HG03280 (cell line): ENCODE measurements around the gene CREB5.
"Not testable (repeated sequence)": the region's sequence is repeated elsewhere in the genome, so short reads cannot be mapped to it uniquely, and the experiment has no call there.

Source experiments
- ATAC-seq: cut with Tn5 transposase; IDR thresholded peaks from one replicate; pipeline ENCODE4 v1.9.1; 2021; ENCODE audit warnings: mild to moderate bottlenecking, moderate library complexity; ENCODE audit not compliant: unreplicated experiment

The CREB5 gene

DNA sequence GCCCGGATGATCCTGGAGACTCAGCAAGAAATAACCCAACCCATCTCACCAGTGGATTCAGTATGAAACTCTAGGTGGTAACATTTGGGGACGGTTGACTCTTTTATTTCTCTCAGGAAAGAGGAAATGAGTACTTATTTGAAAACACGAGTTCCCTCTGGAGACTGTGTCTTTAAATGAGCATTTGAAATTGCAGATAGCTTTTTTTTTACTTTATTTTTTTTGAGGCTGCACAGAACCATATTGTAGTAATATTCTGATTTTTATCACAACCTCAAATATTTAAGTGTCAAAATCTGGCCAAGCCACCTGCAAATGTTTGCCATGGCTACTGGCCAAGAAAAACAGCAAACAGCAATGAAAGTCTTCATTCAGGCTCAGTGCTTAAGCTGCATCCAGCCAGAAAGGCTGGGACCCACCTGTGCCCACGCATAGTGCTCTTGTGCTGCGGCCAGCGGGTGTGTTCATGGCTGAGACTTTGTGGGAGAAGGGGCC lies 160.8 kb downstream of the CREB5 start:
- ATAC-seq, result no peak

DNA sequence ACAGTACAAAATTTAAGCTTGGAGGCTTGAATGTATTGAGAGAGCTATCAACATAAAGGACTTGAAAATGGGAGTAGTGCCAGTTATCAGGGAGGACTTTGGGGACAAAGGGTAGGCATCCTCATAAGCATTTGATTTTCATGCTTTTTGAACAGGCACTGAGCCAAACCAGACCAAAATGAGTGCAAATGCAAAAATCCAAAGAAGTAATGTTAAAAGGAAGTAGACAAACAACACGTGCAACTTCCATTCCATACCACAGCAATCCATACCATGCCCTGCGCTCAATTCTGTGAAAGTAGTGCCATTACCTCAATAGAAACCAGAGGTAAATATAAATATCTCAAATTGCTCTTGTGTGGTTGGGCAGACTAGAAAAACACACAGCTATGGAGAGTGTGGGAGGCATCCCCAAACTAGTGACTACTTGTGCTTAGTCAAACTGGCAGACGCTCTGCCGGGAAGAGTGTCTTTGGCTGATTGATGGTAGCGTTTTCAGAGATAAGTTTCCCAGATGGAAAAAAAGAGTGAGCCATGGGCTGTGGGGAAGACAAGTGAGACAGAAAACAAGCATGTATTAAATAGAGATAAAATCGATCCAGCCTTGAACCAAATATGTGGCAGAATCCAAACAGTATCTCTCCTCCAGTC lies 161.5 kb downstream of the CREB5 start:
- ATAC-seq, result no peak

DNA sequence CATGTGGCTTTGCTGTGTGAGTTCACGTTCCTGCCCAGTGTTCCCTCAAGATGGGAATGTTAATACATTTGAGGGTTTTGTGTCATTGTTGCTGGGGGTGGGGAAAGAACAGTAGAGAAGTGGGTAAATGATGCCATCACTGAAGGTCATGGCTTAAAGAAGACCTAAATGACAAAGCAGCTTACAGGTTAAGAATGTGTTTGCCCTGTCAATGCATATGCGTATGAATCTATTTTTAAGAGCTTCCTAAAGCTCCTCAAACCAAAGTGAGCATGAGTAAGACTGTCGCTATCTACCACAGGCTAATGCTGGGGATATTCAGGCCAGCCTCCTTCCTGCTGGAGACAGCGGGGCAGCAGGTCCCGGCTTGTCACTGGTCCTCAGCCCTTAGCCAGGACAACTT lies 162.9 kb downstream of the CREB5 start:
- ATAC-seq, result no peak

DNA sequence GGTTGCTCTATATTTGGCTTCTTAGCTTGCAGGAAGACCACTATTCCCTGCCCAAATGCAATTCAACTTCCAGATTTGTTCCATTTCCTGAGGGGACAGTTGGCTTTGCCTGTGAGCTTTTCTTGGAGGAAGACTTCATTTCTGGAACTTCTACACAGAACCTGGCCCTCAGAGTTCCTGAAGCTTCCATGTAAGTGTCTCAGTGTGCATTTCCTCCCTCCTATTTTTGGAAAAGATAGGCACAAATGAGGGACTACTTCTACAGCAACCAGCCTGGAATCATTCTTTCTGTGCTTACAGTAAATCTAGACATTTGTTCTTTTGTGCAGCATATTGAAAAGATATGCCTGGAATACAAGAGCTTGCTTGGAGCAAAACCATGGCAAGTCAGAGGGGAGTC lies 164.3 kb downstream of the CREB5 start:
- no peak for ATAC-seq

DNA sequence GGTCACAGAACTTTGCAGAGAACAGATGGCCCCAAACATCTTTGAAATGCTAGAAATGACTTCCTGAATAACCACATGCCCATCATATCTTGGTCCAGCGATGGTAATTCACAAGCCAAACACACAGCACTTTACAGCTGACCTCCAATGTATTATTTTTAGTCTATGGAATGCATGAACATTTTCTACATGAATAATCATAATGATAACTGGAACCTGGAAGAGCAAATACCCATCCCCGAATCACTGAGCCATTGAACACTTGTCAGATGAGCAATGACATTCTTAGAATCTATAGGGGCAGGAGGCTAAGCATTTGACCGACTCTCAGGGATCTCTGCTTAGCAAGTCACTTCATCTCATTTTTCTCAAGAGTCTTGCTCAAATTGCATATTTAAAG lies 167.3 kb downstream of the CREB5 start:
- no peak for ATAC-seq

DNA sequence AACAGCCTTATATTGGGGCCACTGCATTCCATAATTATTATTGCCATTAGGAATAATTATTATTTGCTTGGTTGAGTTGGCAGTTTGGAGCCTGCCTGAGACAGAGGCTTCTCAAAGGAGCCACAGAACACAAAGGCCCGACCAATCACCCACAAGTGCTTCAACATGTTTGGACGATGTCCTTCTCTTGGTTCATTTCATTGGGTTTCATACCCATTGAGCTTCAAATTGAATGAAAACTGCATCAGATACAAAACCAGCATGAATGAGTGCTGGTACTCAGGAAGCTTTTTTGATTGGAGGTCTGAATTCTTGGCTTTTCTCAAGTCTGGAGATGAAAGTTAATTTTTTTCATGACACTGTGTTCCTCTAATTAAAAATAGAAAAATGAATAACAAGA lies 168.3 kb downstream of the CREB5 start:
- ATAC-seq, result no peak

DNA sequence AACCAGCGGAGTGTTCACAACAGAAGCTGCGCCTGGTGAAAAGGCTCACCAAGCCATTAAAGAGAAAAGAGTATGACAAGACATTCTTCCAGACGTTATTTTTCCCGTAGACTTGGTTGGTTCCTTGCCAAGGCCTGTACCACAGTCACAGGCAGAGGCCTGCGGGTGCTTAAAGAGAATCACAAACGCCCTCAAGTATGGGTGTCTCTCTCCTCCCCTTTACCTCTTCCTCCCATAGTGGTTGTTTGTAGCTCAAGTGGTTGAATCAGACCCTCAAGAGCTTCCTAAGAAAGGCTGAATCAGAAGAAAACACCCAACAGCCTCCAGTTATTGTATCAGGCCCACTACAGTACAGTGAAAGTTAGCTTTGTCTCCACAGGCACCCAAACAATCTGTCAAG lies 169.0 kb downstream of the CREB5 start:
- no peak for ATAC-seq

DNA sequence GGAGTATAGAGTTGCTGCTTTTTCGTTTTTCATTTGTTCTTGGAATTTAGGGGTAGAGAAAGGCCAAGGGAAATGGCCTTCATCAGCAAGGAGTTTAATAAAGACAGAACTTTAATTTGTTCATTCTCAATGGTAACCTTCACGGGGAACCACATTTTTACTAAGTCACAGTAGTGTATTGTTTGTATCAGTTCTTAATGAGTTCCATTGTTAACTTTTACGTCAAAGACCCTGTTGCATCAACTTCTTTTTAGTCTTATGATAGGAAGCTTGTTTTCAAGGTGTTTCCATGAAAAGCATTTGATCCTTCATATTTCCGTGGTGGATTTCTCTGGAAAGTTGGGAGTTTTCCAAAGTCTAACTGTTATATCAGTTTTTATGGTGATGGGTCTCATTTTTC lies 169.9 kb downstream of the CREB5 start:
- no peak for ATAC-seq

DNA sequence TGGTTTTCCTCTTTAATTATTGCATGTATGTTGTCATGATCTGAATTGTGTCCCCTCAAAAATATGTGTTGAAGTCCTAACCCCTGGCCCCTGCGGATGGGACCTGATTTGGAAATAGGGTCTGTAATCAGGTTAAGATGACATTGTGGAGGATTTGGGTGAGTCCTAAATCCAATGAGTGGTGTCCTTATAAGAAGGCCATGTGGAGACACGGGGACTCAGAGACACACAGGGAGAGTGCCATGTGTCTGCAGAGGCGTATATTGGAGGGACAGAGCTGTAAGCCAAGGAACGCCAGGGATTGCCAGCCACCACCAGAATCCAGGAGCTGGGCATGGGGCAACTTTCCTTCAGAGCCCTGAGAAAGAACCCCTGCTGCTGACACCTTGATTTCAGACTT lies 171.9 kb downstream of the CREB5 start:
- no peak for ATAC-seq

DNA sequence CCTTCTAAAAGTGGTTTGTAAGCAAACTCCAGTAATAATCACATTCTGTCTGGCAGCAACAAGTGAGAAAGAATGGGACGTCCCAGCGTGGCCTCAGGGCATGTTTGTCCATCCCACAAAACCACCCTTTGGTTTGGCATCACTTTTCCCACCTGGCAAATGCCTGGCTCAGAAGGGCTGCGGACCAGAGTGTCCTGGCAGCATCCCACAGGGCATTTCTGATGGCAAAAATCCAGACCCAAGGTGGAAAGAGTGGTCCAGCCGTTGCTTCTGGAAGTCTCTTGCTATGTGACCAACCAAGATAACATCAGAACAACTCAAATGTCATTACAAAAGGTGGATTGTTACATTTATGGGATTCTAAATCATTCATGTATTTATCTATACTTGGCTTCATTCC lies 174.4 kb downstream of the CREB5 start:
- ATAC-seq, result no peak

DNA sequence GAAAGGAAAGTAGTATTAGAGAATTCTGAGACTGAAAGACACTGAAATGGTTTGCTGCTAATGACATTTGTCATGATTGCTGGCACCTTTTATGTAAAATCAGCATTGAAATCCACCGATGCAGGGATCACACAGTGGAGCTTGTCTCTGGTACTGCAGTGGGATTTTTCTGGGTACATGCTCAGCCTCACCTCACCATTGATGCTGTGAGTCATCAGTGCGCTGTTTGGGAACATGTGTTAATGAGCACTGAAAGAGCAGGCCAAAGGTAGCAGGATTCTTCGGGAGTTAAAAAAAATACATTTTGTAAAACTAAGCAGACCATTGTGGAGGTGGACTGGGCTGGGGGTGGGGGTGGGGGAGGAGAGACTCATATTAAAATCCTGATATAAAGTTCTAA lies 174.9 kb downstream of the CREB5 start:
- ATAC-seq, result no peak

DNA sequence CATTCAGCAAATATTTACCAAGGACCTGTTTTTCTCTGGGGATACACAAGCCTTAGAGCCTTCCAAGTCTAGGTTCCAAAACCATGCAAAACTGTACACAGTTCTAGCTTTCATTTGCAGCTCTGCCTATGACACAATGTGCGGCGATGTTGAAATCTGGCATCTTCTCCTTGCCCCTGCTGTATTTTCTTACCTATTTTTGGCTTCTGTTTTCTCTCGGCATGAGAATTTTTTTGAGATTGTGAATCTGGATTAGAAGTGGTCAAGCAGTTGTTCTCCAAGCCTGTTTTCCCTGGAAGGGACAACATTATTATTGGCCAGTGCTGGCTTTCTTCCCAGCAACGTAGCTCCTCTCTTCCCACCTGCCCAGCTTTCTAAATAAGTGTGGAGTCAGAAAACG lies 176.3 kb downstream of the CREB5 start:
- ATAC-seq, result no peak

DNA sequence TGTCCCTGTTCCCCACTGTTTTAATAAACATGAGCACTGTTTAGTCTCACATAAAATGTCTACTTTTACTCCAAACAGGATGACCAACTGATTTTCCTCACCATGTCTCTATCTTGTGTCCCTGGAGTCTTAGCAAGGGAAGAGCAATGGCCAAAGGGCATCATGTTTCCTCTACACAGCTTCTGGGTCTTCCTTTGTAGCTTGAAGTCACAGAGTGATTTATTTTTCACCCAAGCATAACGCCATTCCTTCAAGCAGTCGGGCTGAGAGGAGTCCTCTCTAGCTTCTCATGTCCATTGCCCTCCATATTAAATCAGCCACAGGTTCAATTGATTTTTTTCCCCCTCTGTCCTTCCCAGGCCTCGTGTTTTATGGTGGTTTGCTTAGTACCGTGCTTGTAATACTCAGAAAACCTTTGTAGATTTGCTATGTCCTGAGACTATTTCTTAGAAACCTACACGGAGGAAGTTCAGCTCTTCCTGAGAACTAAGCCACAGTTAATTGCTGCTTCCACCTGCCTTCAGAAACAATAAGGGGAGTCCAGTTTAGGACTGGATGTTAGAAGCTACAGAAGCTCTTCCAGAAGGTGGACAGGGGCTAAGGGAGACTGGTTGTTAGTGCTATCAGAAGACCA lies 178.8 kb downstream of the CREB5 start:
- ATAC-seq, result no peak

DNA sequence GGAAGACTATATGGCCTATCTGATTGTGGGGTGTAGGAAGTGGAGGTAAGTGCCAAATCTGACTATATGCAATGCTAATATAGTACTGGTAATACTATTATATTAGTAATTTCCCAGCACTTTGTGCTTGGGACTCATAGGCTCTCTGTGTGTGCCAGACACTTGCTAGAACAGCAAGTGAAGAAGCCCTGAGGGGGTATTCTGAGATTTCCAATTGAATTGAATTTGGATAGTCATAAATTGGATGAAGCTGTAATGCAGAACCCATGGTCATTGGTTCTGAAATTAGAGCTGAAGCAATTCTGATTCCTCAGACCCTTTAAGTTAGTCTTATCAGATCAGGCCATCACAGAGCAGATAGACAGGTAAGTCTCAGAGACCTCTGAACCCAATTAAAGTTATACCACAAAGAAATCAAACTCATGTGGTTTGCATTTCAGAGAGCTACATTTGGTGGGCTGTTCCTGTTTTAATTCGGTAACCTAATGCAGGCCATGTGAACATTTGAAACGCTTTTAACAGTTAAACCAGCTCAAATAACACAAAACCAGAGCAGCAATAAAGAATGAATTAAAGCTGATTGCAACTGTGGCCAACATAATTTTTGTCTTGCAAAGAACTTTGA lies 179.5 kb downstream of the CREB5 start:
- no peak for ATAC-seq

DNA sequence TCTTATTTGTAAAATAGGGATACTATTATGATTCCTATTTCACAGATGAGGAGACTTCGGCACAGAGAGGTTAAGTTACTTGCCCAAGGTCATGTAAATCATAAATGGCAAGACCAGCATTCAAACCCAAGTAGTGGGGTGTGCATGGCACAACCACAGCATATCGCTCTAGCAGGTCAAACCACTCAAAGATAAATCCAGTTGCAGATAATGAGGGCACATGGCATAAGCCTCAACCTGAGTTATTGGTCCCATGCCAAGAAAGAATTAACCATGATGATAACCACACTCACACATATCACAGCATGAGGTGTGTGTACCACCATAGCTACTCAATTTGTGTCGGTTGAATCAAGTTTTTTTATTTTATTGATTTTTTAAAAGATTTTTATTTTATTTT lies 180.5 kb downstream of the CREB5 start:
- no peak for ATAC-seq

DNA sequence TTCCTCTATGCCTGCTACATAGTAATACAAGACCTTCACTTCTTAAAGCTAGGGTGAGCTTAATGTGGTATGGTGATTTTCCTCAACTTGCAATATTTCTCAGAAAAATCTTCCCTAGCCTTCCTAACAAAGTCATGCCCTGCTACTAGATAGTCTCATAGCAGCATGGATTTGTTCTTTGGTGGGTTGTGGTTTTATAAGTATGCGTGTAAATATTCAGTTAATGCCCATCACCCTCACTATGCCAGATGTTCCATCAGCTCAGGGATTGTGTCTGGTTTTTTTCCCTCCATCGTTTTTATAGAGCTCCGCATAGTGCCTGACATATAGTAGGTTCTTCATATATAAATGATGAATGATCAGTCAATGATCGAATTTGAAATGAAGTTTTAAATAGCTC lies 182.8 kb downstream of the CREB5 start:
- no peak for ATAC-seq

DNA sequence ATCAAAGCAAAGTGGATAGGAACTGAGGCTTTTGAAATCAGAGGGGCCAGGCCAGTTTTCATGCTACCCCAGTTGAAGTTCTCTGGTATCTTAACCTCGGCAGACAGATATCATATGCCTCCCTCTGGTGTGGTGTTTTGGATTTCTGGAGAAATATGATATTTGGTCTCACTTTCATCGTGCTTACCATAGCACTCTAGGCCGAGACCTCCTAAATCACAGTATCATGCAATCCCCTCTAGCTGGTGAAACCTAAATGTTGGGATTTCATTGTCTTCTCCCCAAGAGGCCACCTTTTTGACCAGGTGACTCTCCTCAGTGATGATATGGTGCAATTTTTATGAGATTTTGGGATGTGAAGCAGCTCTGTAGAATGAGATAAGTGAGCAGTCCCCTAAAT lies 183.5 kb downstream of the CREB5 start:
- no peak for ATAC-seq

DNA sequence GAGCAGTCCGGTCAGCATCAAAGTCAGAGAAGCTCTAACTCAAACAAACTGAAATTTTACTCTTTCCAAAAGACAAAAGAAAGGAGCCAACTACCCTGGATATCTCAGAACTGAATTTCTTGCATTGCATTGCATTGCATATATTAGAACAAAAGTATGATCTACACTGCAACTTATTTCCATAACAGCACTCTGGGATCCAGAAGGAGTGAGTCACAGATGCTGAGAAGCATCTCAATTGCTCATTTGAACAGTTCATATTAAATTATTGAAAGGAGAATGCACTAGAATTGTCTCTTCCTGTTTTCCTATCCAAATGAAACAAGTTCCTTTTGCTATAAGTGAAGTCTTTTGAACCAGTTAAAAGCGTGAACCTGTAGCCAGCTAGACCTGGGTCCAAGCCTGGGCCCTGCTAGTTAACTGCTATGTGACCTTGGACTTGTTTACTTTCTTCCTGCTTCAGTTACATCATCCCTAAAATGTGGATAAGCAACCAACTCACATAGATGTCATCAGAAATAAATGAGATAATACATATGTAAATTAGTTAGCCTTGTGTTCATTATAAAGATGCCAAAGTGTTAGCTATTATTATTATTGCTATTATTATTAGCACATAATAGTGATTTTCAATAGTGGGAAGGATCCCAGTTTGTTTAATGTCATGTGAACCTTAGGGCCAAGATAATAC lies 184.1 kb downstream of the CREB5 start:
- no peak for ATAC-seq

DNA sequence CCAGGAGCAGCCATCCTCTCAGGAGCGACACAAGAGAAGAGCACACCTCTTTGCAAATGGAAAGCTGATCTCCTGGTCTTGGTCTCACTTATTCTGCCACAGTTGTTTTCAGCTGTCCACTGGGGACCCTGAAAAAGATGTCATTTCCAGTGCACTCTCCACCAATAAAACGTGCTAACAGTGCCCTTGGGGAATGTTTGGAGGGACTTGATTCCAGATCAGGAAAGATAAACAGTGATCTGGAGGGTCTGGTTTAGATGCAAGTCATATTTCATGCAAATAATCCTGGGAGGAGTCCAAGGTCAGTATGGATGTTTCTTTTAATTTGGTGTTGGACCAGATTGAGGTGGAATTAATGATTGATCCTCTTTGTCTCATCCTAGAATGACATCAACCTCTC lies 185.0 kb downstream of the CREB5 start:
- ATAC-seq, result no peak

DNA sequence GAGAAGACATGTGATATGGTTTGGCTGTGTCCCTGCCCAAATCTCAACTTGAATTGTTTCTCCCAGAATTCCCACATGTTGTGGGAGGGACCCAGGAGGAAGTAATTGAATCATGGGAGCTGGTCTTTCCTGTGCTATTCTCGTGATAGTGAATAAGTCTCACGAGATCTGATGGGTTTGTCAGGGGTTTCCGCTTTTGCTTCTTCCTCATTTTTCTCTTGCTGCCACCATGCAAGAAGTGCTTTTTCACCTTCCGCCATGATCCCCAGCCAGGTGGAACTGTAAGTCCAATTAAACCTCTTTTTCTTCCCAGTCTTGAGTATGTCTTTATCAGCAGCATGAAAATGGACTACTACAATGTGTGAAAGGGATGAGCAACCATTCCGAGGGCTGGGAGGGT lies 185.7 kb downstream of the CREB5 start:
- ATAC-seq, result not testable (repeated sequence)

DNA sequence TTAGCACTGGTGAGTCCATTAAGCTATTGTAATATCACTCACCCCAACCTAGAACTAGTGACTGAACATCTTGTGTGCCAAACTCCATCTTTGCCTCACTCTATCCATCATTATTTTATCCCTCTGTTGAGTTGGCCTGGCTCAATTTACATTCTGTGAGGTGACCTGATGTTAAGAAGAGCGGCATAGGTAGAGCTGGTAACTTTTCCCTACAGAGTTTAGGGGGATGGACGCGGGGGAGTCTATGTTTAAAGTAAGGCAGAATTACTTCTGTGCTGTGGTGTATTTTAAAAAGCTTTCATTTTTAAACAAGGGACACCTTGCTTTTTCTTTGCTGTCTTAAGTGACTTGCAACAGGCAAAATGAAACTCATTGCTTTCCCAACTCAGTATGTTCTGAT lies 186.3 kb downstream of the CREB5 start:
- no peak for ATAC-seq

DNA sequence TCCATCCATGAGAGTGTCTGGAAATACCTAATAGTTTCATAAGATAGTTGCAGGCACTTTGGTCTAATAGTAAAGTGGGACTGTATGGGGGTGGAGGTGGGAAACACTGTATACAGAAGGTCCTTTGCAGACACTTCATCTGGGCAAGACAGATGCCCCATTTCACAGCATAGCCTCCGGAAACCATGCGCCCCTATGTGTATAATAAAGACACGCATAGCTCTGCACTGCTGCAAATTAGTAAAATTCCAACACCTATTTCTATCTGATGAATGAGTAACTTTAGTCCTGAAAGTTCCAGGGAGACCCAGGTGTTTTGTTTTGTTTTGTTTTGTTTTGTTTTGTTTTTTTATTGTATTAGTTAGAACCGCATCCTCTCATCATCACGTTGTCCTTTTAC lies 187.1 kb downstream of the CREB5 start:
- no peak for ATAC-seq
